Parathyroid adenoma (tissue), 2 donors: Measurements from ENCODE around the gene FGFR2.
A peak's percentile ranks its signal among the peaks of the same experiment; 100 is the strongest.

Experiments
- H2AFZ ChIP-seq: fragments of 300-600 bp; sonication (generic); one replicate; pipeline ENCODE4 v1.7.0; 2017; ENCODE audit warnings: antibody characterized with exemption, mild to moderate bottlenecking
- H3K27ac ChIP-seq: fragments of 300-600 bp; sonication (generic); one replicate; pipeline ENCODE4 v1.7.0; 2017
- H3K27me3 ChIP-seq: fragments of 300-600 bp; sonication (generic); one replicate; pipeline ENCODE4 v1.7.0; 2017; ENCODE audit warnings: low read length; ENCODE audit not compliant: control insufficient read depth, insufficient read depth
- H3K36me3 ChIP-seq: fragments of 300-600 bp; sonication (generic); one replicate; pipeline ENCODE4 v1.7.0; 2017; ENCODE audit warnings: low read length; ENCODE audit not compliant: control insufficient read depth, insufficient read depth
- H3K4me1 ChIP-seq: fragments of 300-600 bp; sonication (generic); one replicate; pipeline ENCODE4 v1.7.0; 2017; ENCODE audit warnings: control low read depth
- H3K4me2 ChIP-seq: fragments of 300-600 bp; sonication (generic); one replicate; pipeline ENCODE4 v1.7.0; 2017; ENCODE audit warnings: low read length
- H3K4me3 ChIP-seq: fragments of 300-600 bp; sonication (generic); one replicate; pipeline ENCODE4 v1.7.0; 2017; ENCODE audit warnings: low read depth, low read length
- H3K79me2 ChIP-seq: fragments of 300-600 bp; sonication (generic); one replicate; pipeline ENCODE4 v1.7.0; 2017; ENCODE audit warnings: control low read depth
- H3K9ac ChIP-seq: fragments of 300-600 bp; sonication (generic); one replicate; pipeline ENCODE4 v1.7.0; 2017; ENCODE audit warnings: mild to moderate bottlenecking
- H3K9me3 ChIP-seq: fragments of 300-600 bp; sonication (generic); one replicate; pipeline ENCODE4 v1.7.0; 2017; ENCODE audit warnings: low read length; ENCODE audit not compliant: control insufficient read depth
- TF ChIP-seq, protein P1 (sequence below): fragments of 300-600 bp; sonication (generic); IDR thresholded peaks from one replicate; pipeline ENCODE4 v1.7.0; 2017; ENCODE audit warnings: antibody characterized with exemption, mild to moderate bottlenecking
- donor health status: primary hyperparathyroidism.

Gene FGFR2

DNA sequence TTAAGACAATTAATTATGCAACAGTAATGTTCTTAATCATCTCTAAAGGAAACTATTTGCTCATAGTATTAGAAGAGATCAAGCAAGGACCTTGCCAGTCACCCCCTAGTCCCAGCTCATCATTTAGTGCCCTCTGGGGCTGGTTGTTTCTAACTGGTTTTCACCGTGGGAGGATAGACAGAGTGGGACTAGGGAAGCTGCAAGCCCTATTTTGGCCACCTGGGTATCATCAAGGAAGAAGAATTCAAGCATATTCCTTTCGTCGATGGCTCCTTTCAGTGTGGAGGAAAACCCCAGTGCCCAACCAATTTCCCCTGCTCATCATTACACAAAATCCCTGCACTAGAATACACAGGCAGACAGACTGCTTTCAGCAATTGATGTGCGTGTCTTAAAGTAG lies 30.6 kb upstream of the FGFR2 start:
- no peaks in the 10 kb centered on the region for H3K4me1 ChIP-seq
- H3K4me2 ChIP-seq = no peak overlapping the region
- H3K27me3 ChIP-seq = no peaks in the 10 kb centered on the region
- H3K9me3 ChIP-seq = no peaks in the 10 kb centered on the region
- H3K79me2 ChIP-seq = no peaks in the 10 kb centered on the region
- no peaks in the 10 kb centered on the region for H3K36me3 ChIP-seq
- TF ChIP-seq, protein P1, sequence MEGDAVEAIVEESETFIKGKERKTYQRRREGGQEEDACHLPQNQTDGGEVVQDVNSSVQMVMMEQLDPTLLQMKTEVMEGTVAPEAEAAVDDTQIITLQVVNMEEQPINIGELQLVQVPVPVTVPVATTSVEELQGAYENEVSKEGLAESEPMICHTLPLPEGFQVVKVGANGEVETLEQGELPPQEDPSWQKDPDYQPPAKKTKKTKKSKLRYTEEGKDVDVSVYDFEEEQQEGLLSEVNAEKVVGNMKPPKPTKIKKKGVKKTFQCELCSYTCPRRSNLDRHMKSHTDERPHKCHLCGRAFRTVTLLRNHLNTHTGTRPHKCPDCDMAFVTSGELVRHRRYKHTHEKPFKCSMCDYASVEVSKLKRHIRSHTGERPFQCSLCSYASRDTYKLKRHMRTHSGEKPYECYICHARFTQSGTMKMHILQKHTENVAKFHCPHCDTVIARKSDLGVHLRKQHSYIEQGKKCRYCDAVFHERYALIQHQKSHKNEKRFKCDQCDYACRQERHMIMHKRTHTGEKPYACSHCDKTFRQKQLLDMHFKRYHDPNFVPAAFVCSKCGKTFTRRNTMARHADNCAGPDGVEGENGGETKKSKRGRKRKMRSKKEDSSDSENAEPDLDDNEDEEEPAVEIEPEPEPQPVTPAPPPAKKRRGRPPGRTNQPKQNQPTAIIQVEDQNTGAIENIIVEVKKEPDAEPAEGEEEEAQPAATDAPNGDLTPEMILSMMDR = no peak
- H3K27ac ChIP-seq = no peak overlapping the region
- no peak overlapping the region for H3K4me3 ChIP-seq
- no peak overlapping the region for H2AFZ ChIP-seq
- H3K9ac ChIP-seq = no peak overlapping the region

DNA sequence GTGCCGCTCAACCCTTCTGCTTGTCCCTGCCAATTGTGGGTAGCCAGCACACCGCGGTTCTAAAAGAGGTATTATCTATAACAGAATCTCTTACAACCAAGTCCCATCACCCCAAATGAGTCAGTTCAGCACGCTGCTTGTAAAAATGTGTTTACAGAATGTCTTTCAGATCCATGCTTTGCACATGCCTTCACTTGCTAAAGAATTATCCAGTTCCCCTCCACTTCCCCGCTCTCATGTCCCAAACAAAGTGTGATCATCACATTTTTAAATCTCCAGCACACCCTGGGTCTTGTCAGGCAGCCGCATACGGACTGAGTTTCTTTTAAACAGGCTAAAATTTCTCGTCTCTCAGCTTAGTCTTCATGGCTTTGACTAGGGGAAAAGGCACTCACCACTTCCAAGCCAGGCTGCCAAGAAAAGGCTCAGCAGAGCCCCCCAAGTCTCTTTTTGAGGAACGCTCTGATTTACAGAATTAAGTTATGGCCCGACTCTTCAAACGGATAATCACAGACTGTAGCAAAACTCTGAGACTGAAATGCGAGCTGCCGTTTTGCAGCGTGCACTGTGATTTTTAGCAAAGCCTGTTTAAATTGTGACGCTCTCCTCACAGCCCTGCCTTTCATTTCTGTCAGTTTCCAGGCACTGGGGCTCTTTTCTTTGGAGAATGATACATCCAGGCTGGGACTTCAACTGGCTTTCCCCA lies 29.8 kb upstream of the FGFR2 start:
- Histone ChIP-seq H3K9ac (no peak overlapping the region), H3K79me2 (no peaks in the 10 kb centered on the region), H3K4me3 (no peak overlapping the region), H3K27ac (no peak overlapping the region), H3K36me3 (no peaks in the 10 kb centered on the region), H3K9me3 (no peaks in the 10 kb centered on the region), H3K27me3 (no peaks in the 10 kb centered on the region), H3K4me2 (no peak overlapping the region), H2AFZ (no peak overlapping the region), H3K4me1 (no peaks in the 10 kb centered on the region)
- TF ChIP-seq, protein P1 = no peak

DNA sequence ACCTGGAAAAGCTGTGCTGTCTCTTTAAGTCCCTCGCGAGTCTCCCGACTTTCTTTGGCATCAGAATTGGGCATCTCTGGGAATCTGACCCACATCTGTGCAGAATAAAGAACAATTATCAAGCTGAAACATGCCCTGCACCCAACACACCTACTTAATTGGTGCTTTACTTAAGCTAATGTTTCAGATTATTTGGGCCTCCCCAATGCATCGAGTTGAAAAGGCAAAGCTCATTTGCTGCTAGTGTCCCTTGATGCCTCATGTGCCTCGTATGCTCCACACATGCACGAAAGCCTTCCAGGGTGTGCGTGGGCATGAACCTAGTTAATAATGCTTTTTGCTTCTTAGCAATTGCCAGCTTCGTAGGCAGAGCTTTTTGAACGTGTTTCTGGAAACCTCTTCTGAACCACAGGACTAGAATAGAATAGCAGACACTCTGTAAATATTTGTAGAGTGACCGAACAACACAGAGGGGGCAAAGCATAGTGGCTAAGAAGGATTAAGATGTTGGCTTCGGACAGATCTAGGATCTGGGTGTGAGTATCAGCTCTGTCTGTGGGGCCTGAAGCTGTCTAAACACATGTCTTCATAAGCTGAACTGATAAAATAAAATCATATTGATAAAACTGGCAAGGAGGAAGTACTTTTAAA lies 26.7 kb upstream of the FGFR2 start:
- Histone ChIP-seq H3K4me3 (no peak overlapping the region), H2AFZ (peak overlapping the region; percentile 16), H3K27ac (no peak overlapping the region), H3K79me2 (no peaks in the 10 kb centered on the region), H3K4me2 (no peak overlapping the region), H3K9ac (no peak overlapping the region), H3K36me3 (no peaks in the 10 kb centered on the region), H3K4me1 (no peaks in the 10 kb centered on the region), H3K27me3 (no peaks in the 10 kb centered on the region), H3K9me3 (no peaks in the 10 kb centered on the region)
- TF ChIP-seq, protein P1 = no peak

DNA sequence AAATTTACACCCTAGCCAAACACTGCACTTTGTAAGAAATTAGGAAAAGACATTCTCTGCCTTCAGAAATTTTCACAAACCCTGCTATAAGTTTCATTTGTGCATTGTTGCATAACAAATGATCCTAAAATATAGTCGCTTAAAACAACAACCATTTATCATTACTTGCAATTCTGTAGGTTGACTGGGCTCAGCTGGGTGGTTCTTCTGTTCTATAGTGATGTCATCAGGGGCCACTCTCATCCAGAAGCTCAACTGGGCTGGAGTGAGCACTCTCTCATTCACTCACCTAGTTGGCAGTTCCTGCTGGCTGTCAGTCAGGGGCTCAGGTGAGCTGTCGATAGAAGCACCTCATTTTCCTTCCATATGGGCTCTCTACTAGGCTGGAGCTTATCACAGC lies 20.7 kb upstream of the FGFR2 start:
- Histone ChIP-seq H3K9ac (no peak overlapping the region), H3K4me1 (peaks cover 8% of the 10 kb centered on the region)

More for the DNA sequence above, 20.7 kb upstream of the FGFR2 start:
- Histone ChIP-seq H3K36me3 (no peaks in the 10 kb centered on the region), H3K9me3 (no peaks in the 10 kb centered on the region), H3K27ac (no peak overlapping the region), H3K27me3 (no peaks in the 10 kb centered on the region), H2AFZ (no peak overlapping the region), H3K79me2 (no peaks in the 10 kb centered on the region), H3K4me2 (no peak overlapping the region), H3K4me3 (no peak overlapping the region)
- TF ChIP-seq, protein P1 = no peak
